SK-N-SH treated with all-trans-retinoic acid at 6 μM for 48 hours (cell line): ENCODE data around the gene JMJD8.

Source experiments
- ATAC-seq: fragments of 200-7000 bp; cut with Tn5 transposase; 3 replicates; pipeline ENCODE4 v1.9.1; 2020; ENCODE audit warnings: mild to moderate bottlenecking, moderate library complexity
- BACH2 ChIP-seq: fragments of 250-450 bp; sonication (Bioruptor Pico); IDR thresholded peaks from 2 replicates; pipeline ENCODE4 v1.9.0; 2021; ENCODE audit warnings: mild to moderate bottlenecking, borderline replicate concordance
- CSRNP3 ChIP-seq: fragments of 250-450 bp; sonication (Bioruptor Pico); IDR thresholded peaks from 2 replicates; pipeline ENCODE4 v1.5.1; 2021; ENCODE audit warnings: mild to moderate bottlenecking, moderate library complexity
- PPARA ChIP-seq: fragments of 250-450 bp; sonication (Bioruptor Pico); IDR thresholded peaks from 2 replicates; pipeline ENCODE4 v1.5.0; 2020; ENCODE audit warnings: mild to moderate bottlenecking, borderline replicate concordance
- SNAI2 ChIP-seq: fragments of 250-450 bp; sonication (Bioruptor Pico); IDR thresholded peaks from 2 replicates; pipeline ENCODE4 v1.5.0; 2020; ENCODE audit warnings: mild to moderate bottlenecking, moderate library complexity
- TCF4 ChIP-seq: fragments of 250-450 bp; sonication (Bioruptor Pico); IDR thresholded peaks from 2 replicates; pipeline ENCODE4 v1.8.0; 2021; ENCODE audit warnings: mild to moderate bottlenecking, moderate library complexity, borderline replicate concordance
- TOX ChIP-seq: fragments of 250-450 bp; sonication (Bioruptor Pico); IDR thresholded peaks from 2 replicates; pipeline ENCODE4 v1.8.0; 2021; ENCODE audit warnings: mild to moderate bottlenecking, moderate library complexity, borderline replicate concordance
- TSHZ2 ChIP-seq: fragments of 250-450 bp; sonication (Bioruptor Pico); IDR thresholded peaks from 2 replicates; pipeline ENCODE4 v1.5.0; 2020; ENCODE audit warnings: mild to moderate bottlenecking, moderate library complexity
- ZC3H10 ChIP-seq: fragments of 250-450 bp; sonication (Bioruptor Pico); IDR thresholded peaks from 2 replicates; pipeline ENCODE4 v1.5.1; 2021; ENCODE audit warnings: mild to moderate bottlenecking, moderate library complexity
- ZFP3 ChIP-seq: fragments of 250-450 bp; sonication (Bioruptor Pico); IDR thresholded peaks from 2 replicates; pipeline ENCODE4 v1.5.0; 2020; ENCODE audit warnings: mild to moderate bottlenecking, moderate library complexity
- ZNF565 ChIP-seq: fragments of 450-650 bp; formaldehyde crosslinking; conservative IDR thresholded peaks from 2 replicates; pipeline ENCODE4 v1.5.0; 2020; ENCODE audit warnings: low read depth, mild to moderate bottlenecking, moderate library complexity
- ZNF70 ChIP-seq: fragments of 450-650 bp; formaldehyde crosslinking; IDR thresholded peaks from 2 replicates; pipeline ENCODE4 v1.5.0; 2020; ENCODE audit warnings: mild to moderate bottlenecking, moderate library complexity
- TF ChIP-seq, protein P1 (sequence below): fragments of 250-450 bp; sonication (Bioruptor Pico); IDR thresholded peaks from 2 replicates; pipeline ENCODE4 v1.8.0; 2020; ENCODE audit warnings: mild to moderate bottlenecking, moderate library complexity, borderline replicate concordance
- TF ChIP-seq, protein P2 (sequence below): fragments of 250-450 bp; sonication (Bioruptor Pico); IDR thresholded peaks from 2 replicates; pipeline ENCODE4 v1.8.0; 2021; ENCODE audit warnings: low read depth, mild to moderate bottlenecking, moderate library complexity, borderline replicate concordance
- TF ChIP-seq, protein P3 (sequence below): fragments of 250-450 bp; sonication (Bioruptor Pico); IDR thresholded peaks from 2 replicates; pipeline ENCODE4 v1.5.1; 2020; ENCODE audit warnings: low read depth, mild to moderate bottlenecking, moderate library complexity

Gene JMJD8

DNA sequence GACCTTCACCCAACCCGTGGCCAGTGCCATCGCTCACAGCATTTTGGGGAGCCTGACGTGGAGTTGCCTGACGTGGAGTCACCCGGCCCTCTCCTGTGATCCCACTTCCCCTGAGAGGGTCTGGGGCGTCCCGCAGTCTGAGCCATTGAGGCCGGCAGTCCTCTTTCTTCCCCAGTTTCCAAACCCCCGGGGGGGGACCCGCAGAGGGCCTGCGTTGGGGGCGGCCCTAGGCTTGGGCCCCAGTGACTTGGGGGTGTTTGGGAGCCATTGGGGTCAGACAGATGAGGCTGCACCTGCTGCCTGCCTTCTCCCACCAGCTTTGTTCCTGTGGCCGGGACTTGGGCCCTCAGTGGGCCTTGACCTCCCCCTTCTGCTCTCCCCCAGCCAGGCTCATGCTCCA, 14.5 kb downstream of the JMJD8 start:
- TF ChIP-seq ZFP3 (CRISPR knock-in tag), result no peak
- TF ChIP-seq TOX, result no peak
- TF ChIP-seq ZNF565 (CRISPR knock-in tag), result no peak
- TF ChIP-seq, protein P1, sequence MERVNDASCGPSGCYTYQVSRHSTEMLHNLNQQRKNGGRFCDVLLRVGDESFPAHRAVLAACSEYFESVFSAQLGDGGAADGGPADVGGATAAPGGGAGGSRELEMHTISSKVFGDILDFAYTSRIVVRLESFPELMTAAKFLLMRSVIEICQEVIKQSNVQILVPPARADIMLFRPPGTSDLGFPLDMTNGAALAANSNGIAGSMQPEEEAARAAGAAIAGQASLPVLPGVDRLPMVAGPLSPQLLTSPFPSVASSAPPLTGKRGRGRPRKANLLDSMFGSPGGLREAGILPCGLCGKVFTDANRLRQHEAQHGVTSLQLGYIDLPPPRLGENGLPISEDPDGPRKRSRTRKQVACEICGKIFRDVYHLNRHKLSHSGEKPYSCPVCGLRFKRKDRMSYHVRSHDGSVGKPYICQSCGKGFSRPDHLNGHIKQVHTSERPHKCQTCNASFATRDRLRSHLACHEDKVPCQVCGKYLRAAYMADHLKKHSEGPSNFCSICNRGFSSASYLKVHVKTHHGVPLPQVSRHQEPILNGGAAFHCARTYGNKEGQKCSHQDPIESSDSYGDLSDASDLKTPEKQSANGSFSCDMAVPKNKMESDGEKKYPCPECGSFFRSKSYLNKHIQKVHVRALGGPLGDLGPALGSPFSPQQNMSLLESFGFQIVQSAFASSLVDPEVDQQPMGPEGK (CRISPR knock-in tag), result no peak
- TF ChIP-seq BACH2 (CRISPR knock-in tag), result no peak
- TF ChIP-seq, protein P2, sequence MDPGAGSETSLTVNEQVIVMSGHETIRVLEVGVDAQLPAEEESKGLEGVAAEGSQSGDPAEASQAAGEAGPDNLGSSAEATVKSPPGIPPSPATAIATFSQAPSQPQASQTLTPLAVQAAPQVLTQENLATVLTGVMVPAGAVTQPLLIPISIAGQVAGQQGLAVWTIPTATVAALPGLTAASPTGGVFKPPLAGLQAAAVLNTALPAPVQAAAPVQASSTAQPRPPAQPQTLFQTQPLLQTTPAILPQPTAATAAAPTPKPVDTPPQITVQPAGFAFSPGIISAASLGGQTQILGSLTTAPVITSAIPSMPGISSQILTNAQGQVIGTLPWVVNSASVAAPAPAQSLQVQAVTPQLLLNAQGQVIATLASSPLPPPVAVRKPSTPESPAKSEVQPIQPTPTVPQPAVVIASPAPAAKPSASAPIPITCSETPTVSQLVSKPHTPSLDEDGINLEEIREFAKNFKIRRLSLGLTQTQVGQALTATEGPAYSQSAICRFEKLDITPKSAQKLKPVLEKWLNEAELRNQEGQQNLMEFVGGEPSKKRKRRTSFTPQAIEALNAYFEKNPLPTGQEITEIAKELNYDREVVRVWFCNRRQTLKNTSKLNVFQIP, result no peak
- TF ChIP-seq TCF4 (CRISPR knock-in tag), result no peak
- TF ChIP-seq SNAI2 (CRISPR knock-in tag), result no peak
- no peak for TF ChIP-seq PPARA (CRISPR knock-in tag)
- no peak for TF ChIP-seq ZC3H10 (CRISPR knock-in tag)
- ATAC-seq, result no peak

GRCh38 chr16:668519-669171, 15.5 kb downstream of the JMJD8 start:
- TF ChIP-seq ZNF70 (CRISPR knock-in tag), result no peak
- TF ChIP-seq, protein P3, sequence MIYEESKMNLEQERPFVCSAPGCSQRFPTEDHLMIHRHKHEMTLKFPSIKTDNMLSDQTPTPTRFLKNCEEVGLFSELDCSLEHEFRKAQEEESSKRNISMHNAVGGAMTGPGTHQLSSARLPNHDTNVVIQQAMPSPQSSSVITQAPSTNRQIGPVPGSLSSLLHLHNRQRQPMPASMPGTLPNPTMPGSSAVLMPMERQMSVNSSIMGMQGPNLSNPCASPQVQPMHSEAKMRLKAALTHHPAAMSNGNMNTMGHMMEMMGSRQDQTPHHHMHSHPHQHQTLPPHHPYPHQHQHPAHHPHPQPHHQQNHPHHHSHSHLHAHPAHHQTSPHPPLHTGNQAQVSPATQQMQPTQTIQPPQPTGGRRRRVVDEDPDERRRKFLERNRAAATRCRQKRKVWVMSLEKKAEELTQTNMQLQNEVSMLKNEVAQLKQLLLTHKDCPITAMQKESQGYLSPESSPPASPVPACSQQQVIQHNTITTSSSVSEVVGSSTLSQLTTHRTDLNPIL (CRISPR knock-in tag), result no peak
- TF ChIP-seq CSRNP3 (CRISPR knock-in tag), result no peak
- ATAC-seq, result peak; percentile 7

DNA sequence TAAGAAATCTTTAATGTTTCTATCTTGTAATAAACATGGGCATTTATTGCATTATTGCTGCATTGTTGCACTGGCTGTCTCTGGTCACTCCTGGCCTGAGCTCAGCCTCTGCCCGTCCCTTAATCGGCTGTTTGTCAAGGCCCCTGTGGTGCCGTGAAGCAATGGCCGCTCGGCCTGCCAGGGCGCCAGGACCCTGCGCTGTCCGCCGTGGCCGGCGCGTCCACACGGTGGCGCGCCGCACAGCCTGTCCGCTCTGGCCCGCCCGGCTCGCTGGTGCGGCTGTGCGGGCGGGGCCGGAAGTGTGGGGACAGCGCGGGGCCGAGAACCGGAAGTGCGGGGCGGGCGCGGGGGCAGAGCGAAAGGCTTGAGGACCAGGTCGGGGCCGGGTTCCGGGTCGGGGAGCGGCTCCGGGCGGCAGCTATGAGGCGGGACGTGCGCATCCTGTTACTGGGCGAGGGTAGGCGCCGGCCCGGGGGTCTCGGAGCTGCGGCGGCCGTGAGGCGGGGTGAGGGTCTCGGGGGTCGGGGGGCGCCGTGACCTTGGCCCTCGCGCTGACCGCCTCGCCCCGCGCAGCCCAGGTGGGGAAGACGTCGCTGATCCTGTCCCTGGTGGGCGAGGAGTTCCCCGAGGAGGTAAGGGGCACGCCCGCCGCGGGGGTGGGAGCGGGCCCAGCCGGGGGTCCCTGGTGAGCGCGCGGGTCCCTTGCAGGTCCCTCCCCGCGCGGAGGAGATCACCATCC, 16.2 kb downstream of the JMJD8 start, which contains the start of gene RHOT2:
Gene RHOT2 (plus strand): TSS at position 353 of the 739 bp plus-strand sequence. CDS start 68 bp downstream, at position 421.
- peak; percentile 96 for ATAC-seq

More for the DNA sequence above, 16.2 kb downstream of the JMJD8 start, which contains the start of gene RHOT2:
- TF ChIP-seq ZC3H10 (CRISPR knock-in tag) (0 out of 2 replicates have a peak, but pooled peaks have one; percentile 12), TSHZ2 (no peak), SNAI2 (CRISPR knock-in tag) (no peak)
